Upper lobe of left lung (tissue), 4 donors: ENCODE data around the gene PDSS2.
A peak's percentile ranks its signal among the peaks of the same experiment; 100 is the strongest.

Experiments
- EP300 ChIP-seq, 4 donors: sonication (generic); formaldehyde crosslinking; IDR thresholded peaks; one replicate each; pipeline ENCODE4 v1.5.1; 2017; ENCODE audit warnings: antibody characterized with exemption in 4 of 4, control low read depth in 2 of 4
- POLR2A ChIP-seq, 4 donors: fragments of 450-650 bp; IDR thresholded peaks; one replicate each; pipeline ENCODE4 v1.5.1; 2016 to 2017; ENCODE audit warnings: antibody characterized with exemption in 4 of 4, mild to moderate bottlenecking in 2 of 4
- POLR2AphosphoS5 ChIP-seq, 2 donors: sonication (generic); formaldehyde crosslinking; IDR thresholded peaks; one replicate each; pipeline ENCODE4 v1.5.1; 2017; ENCODE audit warnings: antibody characterized with exemption in 2 of 2
- TF ChIP-seq, protein P1 (sequence below), 6 experiments: fragments of 450-650 bp in 4 of 6; fragments of 200-600 bp in 2 of 6; sonication (generic) in 2 of 6; IDR thresholded peaks; one replicate each; pipeline ENCODE4 v1.5.1; 2016 to 2019; ENCODE audit warnings: antibody characterized with exemption in 6 of 6

DNA sequence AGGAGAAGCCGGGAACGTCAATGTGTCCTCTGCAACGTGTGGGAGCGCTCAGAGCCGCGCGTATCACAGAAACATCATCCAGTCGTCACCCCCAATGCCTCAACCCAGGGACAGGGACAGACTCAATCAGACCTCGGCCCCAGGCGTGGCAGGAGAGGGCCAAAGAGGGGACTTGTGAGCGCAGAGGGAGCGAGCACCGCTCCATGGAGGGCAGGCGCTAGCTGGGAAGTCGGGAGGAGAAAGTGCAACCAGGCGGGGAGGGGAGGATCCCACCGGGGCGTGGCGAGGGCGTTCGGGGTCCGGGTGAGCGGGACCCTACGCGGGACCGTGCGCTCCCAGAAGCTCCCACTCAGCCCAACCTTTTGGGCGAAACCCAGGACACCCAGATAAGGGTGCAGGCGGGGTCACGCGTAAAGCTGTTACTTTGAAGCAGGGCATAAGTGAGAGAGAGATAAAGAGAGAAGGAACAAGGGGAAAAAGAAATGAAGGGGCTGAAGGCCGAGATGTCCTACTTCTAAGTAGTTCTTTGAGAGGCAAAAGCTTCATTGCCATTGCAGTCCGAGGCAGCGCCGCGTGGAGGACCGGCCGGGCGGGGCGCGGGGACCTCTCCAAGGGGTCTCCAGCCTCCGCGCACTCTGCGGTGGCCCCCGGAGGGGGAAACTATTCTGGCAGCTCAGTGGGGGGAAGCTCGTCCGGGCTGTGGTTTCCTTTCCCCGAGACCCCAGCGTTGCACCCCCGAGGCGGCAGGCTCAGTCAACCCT lies 29.7 kb upstream of the PDSS2 start:
- TF ChIP-seq, protein P1, sequence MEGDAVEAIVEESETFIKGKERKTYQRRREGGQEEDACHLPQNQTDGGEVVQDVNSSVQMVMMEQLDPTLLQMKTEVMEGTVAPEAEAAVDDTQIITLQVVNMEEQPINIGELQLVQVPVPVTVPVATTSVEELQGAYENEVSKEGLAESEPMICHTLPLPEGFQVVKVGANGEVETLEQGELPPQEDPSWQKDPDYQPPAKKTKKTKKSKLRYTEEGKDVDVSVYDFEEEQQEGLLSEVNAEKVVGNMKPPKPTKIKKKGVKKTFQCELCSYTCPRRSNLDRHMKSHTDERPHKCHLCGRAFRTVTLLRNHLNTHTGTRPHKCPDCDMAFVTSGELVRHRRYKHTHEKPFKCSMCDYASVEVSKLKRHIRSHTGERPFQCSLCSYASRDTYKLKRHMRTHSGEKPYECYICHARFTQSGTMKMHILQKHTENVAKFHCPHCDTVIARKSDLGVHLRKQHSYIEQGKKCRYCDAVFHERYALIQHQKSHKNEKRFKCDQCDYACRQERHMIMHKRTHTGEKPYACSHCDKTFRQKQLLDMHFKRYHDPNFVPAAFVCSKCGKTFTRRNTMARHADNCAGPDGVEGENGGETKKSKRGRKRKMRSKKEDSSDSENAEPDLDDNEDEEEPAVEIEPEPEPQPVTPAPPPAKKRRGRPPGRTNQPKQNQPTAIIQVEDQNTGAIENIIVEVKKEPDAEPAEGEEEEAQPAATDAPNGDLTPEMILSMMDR (IDR thresholded peaks at IDR 0.05): no peak
- TF ChIP-seq EP300 (IDR thresholded peaks at IDR 0.05) (no peak), POLR2AphosphoS5 (IDR thresholded peaks at IDR 0.05) (peak in 1 of 2 donors; percentile 4), POLR2A (IDR thresholded peaks at IDR 0.05) (no peak)
